Measurements from ENCODE around the gene GABRG3.

Gene GABRG3

GRCh38 chr15:27254055-27254454 lies 283.1 kb downstream of the GABRG3 start:
- DNase-seq, result no peak

- no peak for DNase-seq
Observed at GRCh38 chr15:27254801-27255200, 283.8 kb downstream of the GABRG3 start.

GRCh38 chr15:27256446-27256845 lies 285.5 kb downstream of the GABRG3 start:
- no peak for DNase-seq

- DNase-seq, result no peak
Observed at GRCh38 chr15:27258287-27258686, 287.3 kb downstream of the GABRG3 start.

- DNase-seq, result no peak
Observed at GRCh38 chr15:27260523-27260922, 289.5 kb downstream of the GABRG3 start.

GRCh38 chr15:27268923-27269322 lies 297.9 kb downstream of the GABRG3 start:
- no peak for DNase-seq

GRCh38 chr15:27271258-27271657 lies 300.3 kb downstream of the GABRG3 start:
- no peak for DNase-seq

- DNase-seq, result no peak
Observed at GRCh38 chr15:27272427-27272826, 301.4 kb downstream of the GABRG3 start.

- DNase-seq, result no peak
Observed at GRCh38 chr15:27273506-27273905, 302.5 kb downstream of the GABRG3 start.

GRCh38 chr15:27278761-27279160 lies 307.8 kb downstream of the GABRG3 start:
- DNase-seq, result no peak

- DNase-seq, result no peak
Observed at GRCh38 chr15:27292641-27293040, 321.7 kb downstream of the GABRG3 start.

- DNase-seq, result no peak
Observed at GRCh38 chr15:27293607-27294006, 322.6 kb downstream of the GABRG3 start.

GRCh38 chr15:27317736-27318135 lies 346.8 kb downstream of the GABRG3 start:
- DNase-seq, result no peak

- no peak for DNase-seq
Observed at GRCh38 chr15:27323801-27324200, 352.8 kb downstream of the GABRG3 start.

- DNase-seq, result no peak
Observed at GRCh38 chr15:27324886-27325615, 354.1 kb downstream of the GABRG3 start.

- DNase-seq, result no peak
Observed at GRCh38 chr15:27327467-27328025, 356.6 kb downstream of the GABRG3 start.

GRCh38 chr15:27328186-27328585 lies 357.2 kb downstream of the GABRG3 start:
- no peak for DNase-seq

- DNase-seq, result no peak
Observed at GRCh38 chr15:27328608-27329007, 357.6 kb downstream of the GABRG3 start.

GRCh38 chr15:27330326-27330725 lies 359.3 kb downstream of the GABRG3 start:
- no peak for DNase-seq

- DNase-seq, result no peak
Observed at GRCh38 chr15:27336676-27337075, 365.7 kb downstream of the GABRG3 start.

- no peak for DNase-seq
Observed at GRCh38 chr15:27339138-27339537, 368.2 kb downstream of the GABRG3 start.

- no peak for DNase-seq
Observed at GRCh38 chr15:27341780-27342343, 370.9 kb downstream of the GABRG3 start.

GRCh38 chr15:27342991-27343390 lies 372.0 kb downstream of the GABRG3 start:
- no peak for DNase-seq

- DNase-seq, result no peak
Observed at GRCh38 chr15:27352136-27352535, 381.2 kb downstream of the GABRG3 start.

GRCh38 chr15:27353856-27354255 lies 382.9 kb downstream of the GABRG3 start:
- no peak for DNase-seq
